Cerebellar nuclear complex (tissue), 1 donor: ENCODE results near the gene RHOU.

Experiments
- DNase-seq, 2 experiments: peaks; one replicate each; lab custom pipeline; 2025; lab: John Stamatoyannopoulos, UW

Gene RHOU

DNA sequence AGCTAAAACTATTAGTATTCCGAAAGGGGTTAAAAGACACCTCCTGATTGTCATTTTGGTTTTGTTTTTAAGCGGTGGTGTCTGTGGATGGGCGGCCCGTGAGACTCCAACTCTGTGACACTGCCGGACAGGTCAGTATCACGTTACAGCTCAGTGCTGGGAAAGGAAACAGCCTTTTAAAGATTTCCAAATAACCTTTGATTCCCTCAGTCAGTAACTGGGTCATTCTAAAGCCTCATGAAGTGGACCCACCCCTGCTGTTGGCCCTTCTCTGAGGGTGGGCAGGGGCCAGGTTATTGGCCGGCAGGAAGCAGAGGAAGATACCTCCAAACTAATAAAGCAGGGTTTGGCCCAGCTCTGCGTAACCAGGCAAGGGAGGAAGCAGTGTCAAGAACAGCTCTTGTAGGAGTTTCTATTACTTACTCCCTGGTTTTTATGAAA lies 2.3 kb downstream of the RHOU start:
- no peak for DNase-seq

DNA sequence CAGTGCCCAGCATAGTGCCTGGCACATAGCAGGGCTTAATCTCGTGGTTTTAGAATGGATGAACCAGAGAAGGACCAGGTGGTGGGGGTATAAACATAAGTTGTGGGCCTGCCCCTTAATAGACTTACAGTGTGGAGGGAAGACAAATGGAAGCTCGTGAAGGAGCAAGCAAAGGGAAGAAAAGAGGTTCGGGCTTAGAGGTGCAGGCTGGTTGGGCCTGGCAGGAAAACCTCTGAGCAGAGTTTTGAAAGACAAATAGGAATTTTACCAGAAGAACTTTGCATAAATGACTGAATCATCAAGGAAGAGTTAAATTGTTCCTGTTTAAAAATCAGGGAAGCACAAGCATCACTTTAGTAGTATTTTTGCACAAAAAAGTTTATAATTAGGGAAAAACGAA lies 4.5 kb downstream of the RHOU start:
- DNase-seq: no peak

DNA sequence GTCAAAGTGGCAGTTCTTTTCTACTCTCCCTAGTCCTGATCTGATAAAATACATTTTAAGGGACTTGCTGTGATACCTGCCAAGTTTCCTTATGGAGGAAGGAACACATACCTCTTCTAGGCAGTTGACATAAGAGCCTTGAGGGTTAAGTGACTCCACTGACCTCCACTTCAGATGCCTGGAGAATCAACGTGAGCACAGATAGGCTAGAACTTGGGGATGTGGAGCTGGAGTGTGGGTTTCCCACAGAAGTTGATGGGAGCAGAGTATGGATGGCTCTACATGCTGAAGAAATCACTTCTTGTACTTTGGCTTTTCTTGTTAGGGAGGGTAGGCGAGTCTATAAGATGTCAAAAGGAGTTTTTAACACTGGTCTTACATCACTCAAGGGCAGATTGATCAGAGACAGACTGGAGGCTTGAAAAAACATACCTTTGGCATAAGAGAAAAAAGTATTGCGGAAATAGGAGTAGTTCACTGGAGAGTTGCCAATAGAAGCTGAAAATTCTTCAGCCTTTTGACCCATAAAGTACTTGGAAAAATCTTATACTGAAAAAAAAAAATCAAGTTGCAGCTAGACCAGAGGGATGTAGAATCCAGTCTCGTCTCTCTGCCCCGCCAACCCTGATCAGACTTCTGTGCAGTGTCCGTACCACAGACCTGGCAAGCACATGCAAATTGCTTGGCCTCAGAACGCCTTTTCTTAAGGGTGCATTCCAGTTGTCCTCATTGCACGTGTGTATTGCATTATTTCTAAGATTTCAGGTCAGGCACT lies 5.5 kb downstream of the RHOU start:
- DNase-seq: no peak

DNA sequence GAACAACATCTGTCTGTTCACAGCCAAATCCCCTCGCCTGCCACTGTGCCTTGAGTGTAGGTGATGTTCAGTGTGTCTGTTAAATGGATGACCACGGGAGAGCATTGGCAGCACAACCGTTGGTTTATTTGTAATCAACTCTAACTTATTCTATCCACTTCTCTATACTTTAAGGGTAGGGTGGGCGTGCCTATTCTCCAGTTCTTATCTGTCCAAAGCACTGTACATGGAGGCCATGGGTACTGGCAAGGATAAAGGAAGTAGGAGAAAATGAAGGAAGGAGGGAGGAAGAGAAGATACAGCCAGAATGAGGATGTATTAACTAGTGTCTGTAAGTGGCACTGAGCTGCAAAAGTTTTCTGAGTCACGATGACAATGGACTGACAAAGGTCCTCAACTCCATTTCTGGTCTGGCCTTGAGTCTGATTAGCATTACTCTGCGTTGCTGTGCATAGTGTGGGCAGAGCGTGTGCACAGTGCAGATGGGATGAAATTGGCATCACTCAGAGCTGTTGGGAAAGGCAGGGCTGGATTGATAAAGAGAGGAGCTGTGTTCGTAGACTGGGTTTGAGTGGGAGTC lies 7.1 kb downstream of the RHOU start:
- no peak for DNase-seq

DNA sequence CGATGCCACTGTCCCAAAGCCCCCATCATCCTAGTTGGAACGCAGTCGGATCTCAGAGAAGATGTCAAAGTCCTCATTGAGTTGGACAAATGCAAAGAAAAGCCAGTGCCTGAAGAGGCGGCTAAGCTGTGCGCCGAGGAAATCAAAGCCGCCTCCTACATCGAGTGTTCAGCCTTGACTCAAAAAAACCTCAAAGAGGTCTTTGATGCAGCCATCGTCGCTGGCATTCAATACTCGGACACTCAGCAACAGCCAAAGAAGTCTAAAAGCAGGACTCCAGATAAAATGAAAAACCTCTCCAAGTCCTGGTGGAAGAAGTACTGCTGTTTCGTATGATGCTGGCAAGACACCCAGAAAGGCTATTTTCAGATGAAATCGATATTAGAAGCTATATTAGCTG lies 8.1 kb downstream of the RHOU start:
- no peak for DNase-seq

DNA sequence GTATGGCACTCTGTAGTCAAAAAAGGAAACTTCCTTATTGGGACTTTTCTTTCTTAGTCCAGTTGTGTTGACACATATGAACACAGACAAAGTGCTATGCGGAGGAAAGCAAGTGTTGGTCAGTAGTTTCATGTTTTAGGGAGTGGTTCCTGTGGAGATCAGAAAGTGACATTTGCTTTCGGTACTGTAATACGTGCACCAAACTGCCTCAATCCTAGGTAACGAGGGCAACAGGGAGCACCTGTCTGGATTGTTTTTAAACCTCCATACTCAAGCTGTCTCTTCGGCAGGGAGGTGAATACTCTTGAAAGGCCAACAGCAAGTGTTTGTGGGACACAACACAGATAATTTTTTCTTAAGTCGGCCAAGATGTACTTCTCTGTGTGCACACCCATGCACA lies 9.1 kb downstream of the RHOU start:
- DNase-seq: no peak

DNA sequence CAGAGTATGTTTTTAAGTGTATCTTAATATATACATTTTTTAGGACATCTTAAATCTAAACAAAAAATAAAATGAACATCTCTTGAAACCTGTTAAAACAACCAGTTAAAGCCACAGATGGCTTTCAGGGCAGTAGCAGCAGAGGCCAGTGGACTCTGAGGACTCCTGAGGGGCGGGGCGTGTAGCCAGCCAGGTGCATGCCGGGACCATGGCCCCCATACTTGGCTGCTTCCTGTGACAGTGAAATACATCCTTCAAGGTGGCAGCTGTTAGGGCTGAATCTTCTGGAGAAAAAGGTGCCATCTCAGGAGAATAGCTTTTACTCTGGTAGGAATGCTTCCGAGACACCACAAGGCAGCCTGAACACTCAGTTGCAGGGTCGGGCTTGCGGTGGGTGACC lies 9.6 kb downstream of the RHOU start:
- no peak for DNase-seq

- DNase-seq: no peak
Measured at GRCh38 chr1:228745497-228745896, 10.2 kb downstream of the RHOU start.

DNA sequence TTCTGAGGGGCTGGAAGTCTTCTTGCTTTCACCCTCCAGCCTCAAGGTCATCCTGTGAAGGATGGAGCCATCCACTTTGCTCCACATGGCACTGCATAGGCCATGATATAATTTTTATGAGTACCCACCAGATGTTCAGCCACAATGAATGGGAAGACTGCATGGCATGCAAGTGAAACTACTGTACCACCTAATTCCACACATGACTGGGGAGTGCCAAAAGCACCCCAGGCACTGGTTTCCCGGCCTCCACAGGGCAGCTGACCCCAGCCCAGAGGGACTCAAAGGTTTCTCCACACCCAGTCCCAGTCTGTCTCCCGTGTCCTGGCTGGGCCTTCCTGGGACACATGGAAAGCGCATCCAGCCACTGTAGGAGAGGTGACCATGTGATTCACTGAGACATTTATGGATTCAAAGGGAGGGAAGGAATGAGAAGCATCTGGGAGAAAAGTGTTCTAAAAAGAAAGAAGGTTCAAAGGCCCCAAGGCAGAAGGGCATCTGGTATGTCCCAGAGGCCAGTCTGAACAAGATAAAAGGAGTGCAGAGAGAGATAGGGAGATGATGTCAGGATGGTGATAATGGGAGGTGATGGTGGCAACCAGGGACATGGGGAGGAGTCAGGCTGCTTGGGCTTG lies 12.1 kb downstream of the RHOU start:
- no peak for DNase-seq

DNA sequence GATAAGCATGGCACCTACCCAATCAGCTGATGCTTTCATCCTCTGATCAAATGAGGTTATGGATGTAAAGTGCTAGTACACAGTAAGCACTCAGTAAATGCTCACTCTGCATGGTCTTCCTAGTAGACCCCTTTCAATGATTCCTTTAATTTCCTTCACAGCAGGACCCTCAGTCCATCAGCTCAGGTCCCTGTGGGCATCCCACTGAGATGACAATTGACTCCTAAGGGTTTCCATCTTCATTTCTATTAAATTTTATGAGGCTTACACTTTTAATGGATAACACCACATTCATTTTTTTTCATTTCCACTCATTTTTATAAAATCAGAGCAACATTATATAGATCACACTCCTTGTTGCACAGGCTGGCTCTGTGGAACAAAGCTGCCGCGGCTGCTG lies 12.8 kb downstream of the RHOU start:
- no peak for DNase-seq

DNA sequence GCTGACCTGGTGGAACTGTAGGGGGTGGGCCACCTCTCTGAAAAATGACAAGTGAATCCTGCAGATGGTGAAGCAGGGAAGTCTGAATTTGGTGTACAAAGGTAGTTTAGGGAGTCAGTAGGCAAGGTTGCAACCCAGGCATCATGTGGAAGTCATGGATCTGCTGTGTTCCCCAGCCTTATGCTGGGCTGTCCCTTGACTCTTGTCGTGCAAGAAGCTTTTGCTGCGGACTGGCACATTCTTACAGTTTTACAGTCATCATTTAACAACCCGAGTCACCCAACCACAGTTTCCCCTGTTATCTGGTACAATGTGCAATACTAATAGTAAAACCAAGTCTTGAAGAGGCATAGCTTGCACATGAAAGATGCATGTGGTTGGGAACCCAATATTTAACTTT lies 13.2 kb downstream of the RHOU start:
- no peak for DNase-seq

DNA sequence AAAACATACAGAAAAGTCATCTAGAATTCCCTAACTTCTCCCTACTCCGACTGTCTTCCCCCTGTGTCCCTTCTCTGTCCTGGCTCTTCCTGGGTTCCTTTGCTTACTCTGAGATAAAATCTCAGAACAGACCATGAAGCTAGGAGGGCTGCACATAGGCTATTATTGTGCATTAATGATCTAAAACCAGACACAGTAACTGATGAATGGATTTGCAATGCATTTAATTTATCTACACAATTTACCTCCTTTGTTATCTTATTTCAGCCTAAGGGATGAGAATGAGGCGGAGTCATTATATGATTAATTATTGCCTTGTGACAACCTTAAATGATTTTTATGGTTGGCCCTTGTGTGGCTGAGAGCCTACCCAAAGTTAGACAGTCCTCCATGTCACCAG lies 14.5 kb downstream of the RHOU start:
- no peak for DNase-seq

DNA sequence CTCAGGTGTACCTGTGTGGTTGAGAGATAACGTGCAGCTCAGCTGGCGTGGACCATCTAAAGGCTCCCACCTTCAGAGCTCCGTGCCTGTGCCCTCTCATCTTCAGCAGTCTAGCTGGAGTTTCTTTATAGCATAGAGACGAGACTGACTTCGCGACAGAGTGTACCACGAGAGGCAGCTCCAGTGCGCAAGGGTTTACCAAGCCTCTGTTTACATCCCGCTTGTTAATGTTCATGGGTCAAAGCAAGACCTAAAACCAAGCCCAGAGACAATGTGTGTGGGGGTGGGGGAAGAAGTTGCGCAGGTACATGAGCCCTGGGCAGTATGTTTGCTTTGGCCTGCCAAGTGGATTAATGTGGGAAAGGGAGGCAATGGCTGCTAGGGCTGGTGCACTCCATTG lies 15.6 kb downstream of the RHOU start:
- DNase-seq: no peak

DNA sequence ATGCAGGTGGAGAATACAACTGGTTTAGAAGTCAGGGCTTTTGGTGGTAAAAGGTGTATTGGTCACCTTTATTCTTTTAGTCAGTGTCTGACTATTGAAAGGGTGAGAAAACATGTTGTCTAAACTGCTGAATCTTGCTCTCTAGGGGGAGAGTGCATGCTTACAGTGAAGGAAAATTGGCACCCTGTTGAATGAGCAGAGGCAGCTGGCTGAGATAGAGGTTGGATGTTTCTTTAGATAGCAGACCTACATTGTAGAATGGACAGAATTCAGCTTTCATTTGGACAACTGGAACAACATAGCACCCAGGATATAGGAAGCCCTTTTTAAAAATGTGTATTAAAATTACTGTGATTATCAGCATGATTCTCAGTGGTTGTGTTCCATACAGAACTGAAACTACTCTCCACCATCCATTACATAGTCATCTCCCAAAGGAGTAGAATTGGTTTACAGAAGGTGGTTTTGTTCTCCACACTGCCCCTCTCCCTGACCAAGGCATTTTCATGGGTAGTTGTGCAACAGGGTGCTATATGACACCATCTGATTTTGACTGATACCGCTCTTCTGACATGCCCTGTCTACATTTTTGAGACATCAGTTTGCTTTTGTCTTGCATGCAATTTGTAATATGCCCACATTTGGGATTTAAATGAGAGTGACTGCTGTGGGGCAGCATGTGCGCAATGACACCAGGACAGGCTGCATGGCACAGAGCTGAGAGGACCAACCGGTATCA lies 16.2 kb downstream of the RHOU start:
- no peak for DNase-seq

DNA sequence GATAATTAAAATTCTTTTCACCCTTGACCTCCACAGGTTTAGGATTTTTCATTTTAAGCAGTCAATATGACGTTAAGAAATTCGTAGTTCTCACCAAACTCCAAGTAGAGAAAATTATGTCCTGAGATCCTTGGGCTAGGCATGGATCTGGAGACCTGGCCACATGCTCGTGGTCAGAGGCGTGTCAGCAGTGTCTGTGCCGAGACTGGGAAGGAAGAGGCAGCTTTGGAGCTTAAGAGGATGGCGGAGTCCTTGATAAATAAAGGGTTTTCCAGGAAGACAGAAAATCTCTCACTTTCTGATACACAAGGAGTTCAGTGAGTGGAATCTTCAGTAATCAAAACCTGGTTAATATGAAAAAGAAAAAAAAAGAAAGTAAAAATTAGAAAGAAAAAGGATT lies 17.0 kb downstream of the RHOU start:
- DNase-seq: no peak

GRCh38 chr1:228752675-228753265 lies 17.5 kb downstream of the RHOU start:
- no peak for DNase-seq

- no peak for DNase-seq
Measured at GRCh38 chr1:228753287-228753686, 18.0 kb downstream of the RHOU start.

GRCh38 chr1:228753786-228754360 lies 18.6 kb downstream of the RHOU start:
- DNase-seq: no peak

GRCh38 chr1:228754646-228755268 lies 19.5 kb downstream of the RHOU start:
- DNase-seq: no peak

DNA sequence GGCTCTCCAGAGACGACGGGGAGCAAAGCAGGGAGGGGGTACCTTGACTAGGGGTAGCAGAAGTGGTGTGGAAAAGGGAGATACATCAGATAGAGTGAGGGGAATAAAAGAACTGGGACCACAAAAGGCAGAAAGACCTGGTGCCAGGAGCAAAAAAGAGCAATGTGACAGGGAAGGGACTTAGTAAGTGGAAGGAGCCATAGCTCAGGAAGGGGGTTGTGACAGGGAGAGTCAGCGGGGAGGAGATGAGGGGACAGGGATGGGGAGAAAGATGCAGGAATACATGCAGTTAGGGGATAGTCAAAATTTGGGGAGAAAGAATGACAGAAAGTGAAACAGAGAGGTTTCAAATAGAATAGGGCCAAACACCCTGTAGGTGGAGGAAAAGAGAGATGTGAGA lies 20.5 kb downstream of the RHOU start:
- DNase-seq: no peak

- DNase-seq: no peak
Measured at GRCh38 chr1:228756457-228756856, 21.2 kb downstream of the RHOU start.

DNA sequence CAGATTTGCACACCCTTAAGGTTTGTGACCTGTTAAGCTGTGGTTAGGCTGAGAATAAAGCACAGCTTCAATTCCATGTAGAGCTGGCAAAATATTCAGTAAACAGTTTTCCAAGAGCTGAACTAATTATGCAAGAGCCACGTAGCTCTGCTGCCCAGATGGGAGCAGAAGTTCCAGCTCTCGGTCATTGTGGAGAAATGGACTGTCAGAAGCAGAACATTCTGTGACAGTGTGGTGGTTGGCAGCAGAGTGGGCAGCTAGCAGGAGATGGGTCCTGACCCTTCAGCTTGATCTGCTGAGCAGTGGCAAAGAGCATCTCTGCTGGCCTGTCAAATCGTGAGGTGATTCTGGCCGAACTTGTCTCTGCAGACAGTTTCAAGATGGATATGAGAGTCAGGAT lies 23.2 kb downstream of the RHOU start:
- DNase-seq: no peak
